Activated T-helper 1 cell treated with anti-CD3 and anti-CD28 coated beads, Interleukin-2, amount 50 U/mL, for 16 hours (primary cell): ENCODE results near the gene FGD3.

ENCODE experiments used
- DNase-seq, 2 donors: peaks; one replicate each; pipeline ENCODE4 v3.0.0-alpha.2; 2020; ENCODE audit warnings: low read depth in 1 of 2, low spot score in 1 of 2

FGD3 gene

DNA sequence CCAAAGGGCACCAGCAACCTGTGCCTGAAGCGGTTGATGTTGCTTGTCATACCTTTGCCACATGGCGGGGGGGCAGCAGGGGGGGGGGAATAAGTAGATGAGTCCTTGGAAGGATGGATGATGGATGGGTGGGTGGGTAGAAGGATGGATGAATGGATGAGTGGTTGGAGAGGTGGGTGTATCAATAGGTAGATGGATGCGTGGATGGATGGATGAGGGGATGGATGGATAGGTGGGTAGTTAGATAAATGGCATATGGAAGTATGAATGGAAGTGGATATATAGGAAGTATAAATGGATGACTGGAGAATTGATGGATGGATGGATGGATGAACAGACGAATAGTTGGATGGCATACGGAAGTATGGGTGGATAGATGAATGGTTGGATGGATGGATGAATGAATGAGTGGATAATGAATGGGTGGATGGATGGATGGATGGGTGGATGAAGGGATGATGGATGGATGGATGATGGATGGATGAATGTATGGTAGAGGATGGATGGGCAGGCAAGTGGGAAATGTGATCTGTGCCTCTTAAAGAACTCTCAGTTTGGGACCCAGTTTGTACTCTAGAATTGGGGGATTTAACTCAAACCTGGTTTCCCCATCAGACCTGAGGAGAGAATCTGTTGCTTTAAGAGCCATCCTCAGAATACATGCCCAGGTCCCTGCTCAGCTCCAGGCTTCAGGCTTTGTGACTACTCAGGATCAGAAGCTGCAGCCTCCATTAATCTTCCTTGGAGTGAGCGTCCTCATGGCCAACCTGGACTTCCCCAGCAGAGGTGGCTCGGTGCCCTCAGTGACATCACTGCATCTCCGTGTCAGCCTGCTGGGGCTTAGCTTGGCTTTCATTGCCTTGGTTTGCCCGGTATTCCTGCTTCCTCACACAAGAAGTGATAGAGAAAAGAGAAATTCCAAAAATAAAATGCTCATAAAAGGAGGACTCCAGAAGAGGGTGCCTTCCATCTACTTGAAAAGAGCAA is 83.6 kb downstream of the FGD3 start:
- no peak for DNase-seq

DNA sequence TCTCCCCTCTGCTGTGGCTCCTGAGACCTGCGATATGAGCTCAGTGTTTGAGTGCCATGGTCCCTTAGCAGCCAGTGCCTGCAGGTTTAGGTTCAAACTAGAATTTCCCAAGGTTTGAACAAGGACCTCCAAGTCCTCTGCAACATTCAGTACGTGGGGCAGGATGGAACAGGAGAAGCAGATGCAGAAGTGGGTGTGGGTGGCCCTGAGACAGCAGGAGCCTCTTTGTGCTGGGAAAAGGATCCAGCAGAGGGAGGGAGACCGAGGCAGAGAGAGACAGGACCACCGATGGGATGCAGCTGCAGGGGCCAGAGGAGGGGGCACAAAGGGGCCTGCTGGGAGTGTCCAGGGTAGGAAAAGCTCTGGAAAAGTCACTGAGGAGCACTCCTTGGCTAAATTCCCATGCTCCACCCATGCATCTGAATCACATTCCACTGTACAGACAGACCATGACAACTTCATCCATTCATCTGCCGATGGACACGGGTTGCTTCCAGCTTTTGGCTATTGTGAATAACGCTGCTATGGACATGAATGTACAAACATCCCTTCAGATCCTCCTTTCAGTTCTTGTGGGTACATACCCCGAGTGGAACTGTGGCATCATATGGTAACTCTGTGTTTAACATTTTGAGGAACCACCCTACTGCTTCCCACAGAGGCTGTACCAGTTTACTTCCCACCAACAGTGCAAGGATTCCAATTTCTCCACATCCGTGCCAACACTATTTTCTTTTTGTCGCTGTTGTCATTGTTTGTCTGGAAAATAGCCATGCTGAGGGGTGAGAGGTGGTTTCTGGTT is 84.5 kb downstream of the FGD3 start:
- DNase-seq: no peak

DNA sequence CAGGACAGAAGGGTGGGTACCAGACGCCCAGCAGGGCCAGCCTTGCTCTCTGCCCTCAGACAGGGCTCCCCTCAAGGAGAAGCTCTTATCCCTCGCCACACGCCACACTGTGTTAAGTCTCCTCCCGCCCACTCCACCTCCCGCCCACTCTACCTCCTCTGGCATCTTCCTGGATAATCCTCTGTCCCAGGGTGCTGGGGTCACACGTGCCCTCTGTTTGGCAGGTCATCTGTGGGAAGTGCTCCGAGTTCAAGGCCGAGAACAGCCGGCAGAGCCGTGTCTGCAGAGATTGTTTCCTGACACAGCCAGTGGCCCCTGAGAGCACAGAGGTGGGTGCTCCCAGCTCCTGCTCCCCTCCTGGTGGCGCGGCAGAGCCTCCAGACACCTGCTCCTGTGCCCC is 85.2 kb downstream of the FGD3 start:
- no peak for DNase-seq

DNA sequence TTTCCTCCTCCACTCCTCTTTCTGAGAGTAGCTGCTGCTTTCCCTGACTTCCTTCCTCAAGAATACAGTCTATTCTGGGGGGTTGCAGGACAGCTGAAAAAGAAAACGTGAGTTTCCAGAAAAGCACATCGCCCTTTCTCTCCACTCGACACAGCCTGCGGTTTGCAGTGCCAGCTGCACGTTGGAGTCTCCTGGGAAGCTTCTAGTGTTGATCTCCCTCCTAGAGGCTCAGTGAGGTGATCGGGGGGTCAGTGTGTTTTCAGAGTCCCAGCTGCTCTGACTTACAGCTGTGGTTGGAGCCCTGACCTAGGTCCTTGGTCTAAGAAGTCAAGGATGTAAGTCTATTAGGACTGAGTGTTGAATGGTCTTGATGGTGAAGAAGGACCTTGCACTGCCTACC is 86.2 kb downstream of the FGD3 start:
- no peak for DNase-seq

DNA sequence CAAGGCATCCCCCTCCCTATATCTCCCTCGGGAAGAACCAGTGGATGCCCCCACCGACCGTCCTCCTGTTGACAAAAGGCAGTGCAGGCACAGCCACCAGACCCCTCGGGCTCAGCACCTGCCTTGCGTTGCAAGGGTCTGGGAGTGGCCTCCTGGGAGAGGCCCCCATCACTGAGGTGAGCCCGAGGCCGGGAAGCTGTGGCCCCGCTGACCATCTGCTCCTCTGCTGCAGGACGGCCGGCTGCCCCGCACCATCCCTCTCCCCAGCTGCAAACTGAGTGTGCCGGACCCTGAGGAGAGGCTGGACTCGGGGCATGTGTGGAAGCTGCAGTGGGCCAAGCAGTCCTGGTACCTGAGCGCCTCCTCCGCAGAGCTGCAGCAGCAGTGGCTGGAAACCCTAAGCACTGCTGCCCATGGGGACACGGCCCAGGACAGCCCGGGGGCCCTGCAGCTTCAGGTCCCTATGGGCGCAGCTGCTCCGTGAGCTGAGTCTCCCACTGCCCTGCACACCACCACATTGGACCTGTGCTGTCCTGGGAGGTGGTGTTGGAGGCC is 87.9 kb downstream of the FGD3 start:
- DNase-seq: no peak

DNA sequence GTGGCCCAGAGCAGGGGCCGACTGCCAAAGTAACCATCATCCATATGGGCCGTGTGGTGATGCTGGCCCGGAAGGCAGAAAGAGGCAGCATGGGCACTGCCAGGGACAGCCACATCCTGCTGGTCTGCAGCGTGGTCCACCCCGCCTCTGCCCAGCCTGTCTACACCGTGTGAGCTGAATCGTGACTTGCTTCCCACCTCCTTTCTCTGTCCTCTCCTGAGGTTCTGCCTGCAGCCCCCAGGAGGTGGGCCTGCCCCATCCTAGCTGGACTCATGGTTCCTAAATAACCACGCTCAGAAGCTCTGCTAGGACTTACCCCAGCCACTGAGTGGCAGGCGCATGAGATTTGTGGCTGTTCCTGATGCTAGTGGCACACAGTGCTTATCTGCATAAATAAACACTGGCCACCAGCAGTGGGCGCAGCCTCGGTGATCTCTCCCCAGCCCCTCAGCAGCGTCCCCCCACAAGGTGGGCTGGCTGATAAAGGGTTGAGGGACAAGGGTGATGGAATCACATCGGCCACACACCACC is 88.6 kb downstream of the FGD3 start:
- no peak for DNase-seq

DNA sequence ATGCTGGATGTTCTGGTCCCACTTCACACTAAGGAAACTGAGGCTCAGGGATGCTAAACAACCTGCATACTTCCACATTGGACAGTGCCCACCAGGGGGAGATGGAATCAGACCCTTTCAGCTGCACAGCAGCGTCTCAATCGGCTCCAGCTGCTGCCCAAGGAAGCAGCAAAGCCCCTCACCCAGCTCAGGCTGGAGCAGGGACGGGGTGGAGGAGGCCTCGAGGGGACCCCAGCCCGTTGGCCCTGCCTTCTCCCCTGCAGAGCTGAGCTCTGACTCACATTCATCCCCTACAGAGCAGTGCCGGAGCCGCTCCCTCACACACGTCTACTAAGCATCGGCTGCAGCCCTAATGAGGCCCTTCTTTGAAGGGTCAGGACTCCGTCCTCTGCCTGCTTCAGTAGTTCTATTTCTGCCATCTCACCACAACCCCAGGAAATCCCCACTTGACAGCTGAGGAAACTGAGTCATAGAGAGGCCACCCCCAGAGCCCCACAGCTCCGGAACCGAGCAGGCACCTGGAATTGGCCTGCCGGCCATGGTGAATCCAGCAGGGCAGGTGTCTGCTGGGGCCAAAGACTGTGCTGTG is 89.7 kb downstream of the FGD3 start:
- no peak for DNase-seq

DNA sequence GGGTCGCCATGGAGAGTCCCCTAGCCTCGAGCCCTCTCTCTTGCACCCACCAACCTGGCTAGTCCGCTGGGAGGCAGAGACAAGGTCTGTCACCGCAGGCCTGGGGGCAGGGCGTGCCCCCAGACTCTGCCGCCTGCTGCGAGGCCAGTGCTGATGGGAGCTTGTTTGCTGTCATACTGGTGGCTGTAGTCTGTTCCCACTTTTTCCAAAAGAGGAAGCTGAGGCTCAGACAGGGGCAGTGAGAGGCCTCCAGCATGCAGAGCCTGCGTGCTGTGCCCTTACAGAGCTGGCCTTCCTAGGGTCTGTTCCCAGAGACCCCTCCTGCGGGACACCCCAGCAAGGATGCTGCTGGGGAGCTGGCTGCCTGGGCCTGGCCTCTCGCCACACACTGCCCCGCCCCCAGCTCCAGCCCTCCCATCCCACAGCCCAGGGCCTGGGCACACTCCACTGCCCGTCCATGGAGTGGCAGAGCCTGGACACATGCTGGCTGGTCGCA is 90.2 kb downstream of the FGD3 start:
- DNase-seq: no peak

DNA sequence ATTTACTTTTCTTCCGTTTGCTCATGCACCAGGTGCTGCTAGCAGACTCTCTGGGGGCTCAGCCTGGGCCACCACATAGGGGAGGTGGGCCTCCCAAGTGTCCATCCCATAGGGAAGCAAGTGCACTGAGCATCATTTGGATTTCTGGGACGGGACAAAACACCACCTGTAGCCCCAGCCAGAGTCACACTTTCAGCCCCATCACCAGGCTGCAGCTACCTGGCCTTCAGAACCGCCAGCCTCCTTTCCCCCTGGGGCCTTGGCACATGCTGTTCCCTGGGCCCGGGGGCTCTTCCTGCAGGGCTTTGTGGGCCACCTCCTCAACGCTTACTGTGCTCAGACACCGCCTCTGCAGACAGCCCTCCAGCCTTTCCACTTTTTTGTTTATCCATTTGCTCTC is 91.6 kb downstream of the FGD3 start:
- DNase-seq: no peak

DNA sequence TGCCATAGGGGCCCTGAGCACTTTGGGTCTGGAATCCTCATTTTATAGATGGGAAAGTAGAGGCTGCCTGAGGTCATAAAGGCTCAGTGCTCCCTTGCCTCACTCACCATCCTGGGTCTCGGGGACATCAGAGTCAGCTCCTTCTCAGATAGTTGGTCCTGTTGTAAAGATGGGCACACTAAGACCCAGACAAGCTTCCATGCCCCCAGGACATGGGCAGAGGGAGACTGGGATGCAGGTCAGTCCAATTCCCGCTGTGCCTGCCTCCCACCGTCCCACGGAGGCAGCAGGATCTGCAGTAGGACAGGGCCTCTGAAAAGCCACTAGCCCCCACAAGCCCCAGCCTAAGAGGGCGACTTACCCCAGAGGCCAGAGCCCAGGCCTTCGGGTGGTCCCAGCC is 92.1 kb downstream of the FGD3 start:
- no peak for DNase-seq

DNA sequence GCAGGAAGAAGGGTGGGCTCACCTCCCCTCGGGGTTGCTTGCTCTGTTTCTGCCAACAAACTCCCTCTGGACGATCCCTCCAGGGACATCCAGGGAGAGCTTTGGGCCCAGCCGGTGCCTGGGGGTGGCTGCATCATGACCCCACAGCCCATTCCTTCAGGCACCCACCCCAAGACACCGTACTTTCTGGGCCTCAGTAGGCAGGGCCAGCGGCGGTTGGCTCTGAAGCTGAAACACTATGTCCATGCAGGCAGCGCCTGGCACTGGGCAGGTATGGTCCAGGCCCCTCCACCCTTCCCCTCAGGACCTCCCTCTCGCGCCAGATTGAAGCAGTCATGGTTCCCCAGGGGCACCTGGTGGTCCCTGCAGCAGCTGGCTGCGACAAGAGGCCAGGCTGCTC is 92.7 kb downstream of the FGD3 start:
- no peak for DNase-seq

DNA sequence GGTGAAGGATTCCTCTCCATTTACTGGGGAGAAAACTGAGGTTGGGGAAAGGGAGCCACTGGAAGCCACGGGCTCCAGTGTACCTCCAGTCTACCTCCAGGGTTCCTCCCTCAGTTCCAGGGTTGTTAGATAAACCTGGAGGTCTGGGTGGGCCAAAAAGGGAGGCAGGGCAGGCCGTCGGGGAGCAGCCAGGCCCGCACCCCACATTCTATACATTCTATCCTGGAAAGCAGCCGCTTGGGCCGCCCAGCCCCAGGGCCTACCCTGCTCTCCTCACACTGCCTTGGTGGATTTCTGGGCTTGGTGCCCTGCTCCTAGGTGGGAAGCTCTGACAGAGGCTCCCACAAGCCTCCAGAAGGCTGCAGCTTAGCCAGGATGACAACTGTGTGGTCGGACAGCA is 93.1 kb downstream of the FGD3 start:
- DNase-seq: no peak

DNA sequence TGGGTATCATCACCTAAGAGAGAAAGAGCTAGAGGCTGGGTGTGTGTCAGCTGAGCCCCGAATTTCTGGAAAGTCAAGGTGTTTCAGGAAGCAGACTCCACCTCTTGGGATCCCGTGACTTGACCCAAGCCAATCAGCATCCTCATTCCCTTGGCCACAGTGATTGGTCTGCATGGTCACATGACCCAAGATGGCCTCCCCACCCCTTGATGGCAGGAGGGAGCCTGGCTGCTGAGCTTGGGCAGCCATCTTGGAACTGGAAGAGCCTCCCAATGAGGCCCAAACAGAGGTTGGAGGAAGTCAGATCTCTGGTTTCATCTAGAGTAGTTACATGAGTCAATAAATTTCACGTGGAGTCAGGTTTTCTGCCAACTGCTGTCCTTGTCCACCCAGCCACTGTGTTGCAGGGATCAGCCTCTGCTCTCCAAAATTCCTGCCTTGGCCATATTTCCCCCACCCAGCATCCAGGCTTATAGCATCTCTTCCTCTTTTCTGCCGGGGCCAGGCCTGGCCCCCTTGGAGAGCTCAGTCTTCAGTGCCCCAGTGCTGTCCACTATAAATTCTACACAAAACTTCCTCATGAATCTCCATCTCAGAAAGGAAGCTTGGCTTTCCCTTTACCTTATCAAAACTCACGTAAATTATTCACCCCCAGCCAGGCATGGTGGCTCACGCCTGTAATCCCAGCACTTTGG is 93.9 kb downstream of the FGD3 start:
- DNase-seq: no peak

DNA sequence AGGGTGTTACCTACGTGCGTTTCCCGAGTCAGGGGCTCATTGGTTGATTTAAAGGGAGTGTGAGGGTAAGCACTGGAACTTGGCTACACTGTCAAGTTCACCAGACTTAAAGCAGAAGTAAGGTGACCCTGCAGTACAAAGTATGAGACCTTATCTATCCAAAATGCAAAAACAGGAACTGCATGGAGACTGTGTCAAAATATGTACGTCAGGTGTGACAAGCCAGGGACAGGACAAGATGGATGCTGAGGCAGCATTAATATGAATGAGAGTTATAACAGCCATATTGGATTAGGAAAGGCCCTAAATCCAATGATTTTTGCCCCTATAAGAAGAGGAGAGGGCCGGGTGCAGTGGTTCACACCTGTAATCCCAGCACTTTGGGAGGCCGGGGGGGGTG is 95.8 kb downstream of the FGD3 start:
- no peak for DNase-seq

DNA sequence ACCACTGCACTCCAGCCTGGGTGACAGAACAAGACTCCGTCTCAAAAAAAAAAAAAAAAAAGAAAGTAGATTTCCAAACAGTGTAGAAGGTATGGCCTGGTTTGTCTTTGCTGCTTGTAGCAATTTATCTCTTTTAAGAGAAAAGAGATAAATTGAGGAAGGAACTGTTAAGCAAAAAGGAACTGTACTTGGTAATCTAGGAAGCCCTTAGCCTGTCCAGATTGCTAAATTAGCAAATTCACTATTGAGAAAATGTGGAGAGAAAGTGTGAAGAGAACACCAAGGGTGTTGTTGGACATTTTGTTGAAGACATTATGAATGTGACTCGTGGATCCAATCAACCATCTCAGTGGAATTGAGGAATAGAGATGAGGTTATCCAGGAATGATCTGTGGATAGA is 98.2 kb downstream of the FGD3 start:
- DNase-seq: no peak

DNA sequence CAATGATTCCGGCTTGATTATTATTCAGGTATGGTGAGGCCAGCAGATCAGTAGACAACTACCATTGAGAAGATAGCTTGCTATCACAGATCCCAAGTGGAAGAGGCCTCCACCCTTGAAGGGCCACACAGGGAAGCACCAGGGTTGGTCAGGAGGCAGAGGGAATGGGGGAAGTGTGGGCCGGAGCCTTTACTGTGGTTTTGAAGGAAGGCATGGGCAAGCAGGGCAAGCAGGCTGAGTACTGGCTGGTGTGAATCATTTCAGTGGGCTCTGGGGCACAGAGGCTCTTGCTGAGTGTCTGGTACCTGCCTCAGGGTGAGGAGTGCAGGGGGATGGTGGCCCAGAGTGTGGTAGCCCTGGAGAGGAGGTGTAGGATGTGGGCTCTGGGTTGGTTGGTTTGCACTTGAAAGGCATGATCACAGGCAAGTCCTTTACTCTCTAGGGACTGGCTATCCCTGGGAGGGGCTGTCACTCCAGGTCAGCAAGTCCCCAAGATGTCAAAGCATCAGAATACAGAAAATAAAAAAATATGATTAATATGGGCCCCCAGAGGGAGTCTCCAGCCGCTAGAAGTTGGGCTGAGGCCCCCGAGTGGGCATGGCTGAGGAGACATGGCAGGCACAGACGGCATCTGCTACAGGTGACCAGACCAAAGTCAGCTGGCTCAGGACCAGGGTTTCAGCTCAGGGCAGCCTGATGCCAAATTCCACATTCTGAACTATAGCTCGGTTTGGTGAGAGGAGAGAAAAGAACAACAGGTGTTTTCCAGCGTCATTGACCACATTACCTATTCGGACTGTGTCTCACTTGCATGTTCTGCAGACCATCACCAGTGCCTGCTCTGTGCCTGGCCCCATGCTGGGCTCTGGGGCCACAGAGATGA is 101.5 kb downstream of the FGD3 start:
- DNase-seq: no peak

DNA sequence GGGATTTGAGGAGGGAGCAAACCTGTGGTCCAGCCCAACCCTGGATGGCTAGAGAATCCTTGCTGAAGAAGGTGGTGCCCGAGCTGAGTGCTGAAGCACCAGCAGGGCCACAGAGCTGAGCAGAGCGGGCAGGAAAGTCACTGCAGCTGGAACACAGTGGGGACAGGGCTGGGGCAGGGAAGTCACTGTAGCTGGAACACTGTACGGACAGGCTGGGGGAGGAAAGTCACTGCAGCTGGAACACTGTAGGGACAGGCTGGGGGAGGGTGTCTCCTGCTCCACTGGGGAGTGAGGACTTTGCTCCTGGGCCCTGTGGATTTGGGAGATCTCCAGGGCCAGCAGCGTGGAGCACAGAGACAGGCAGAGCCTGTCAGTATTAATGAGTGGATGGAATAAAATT is 102.2 kb downstream of the FGD3 start:
- no peak for DNase-seq

DNA sequence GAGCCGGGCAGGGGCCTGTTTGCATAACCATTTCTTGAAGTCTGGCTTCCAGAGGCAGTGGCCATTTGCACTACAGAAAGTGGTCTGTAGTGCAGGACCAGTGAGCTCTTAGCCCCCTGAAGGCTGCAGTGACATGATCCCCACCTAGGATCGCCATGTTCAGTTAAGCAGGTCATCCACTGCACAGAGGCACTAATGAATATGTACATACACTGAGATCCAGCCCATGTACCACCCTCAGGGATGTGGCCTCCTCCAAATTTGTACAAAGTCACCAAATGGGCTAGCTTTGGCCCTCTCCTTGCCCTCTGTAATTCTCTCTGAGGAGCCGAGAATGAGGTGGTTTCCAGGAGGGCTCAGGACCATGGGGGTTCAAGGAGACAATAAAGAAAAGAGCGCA is 102.9 kb downstream of the FGD3 start:
- no peak for DNase-seq

DNA sequence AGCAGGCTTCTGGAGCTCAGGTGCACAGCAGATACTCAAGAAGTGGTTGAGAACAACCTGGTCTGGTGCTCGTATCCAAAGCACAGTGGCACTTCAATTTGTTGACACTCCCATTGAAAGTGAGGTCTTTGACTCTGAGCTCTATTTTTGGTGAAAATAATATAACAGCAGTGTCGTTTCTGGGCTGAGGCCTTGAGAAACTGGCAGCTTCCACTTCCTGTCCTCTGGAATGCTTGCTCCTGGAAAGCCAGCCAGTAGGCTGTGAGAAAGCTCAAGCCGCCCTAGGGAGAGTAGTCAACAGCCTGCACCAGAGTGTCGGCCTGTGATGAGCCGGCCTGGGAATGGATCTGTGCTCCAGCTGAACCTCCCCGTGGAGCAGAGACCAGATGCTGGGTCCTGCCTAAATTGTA is 104.4 kb downstream of the FGD3 start:
- DNase-seq: no peak
